HG02678 (cell line): ENCODE results near the gene HNRNPH1.

Experiments
- ATAC-seq: cut with Tn5 transposase; IDR thresholded peaks from one replicate; pipeline ENCODE4 v1.9.1; 2021; ENCODE audit warnings: mild to moderate bottlenecking, moderate library complexity; ENCODE audit not compliant: unreplicated experiment

Gene HNRNPH1

GRCh38 chr5:179623906-179624741, 653 bp upstream of the HNRNPH1 start:
- ATAC-seq, result no peak

GRCh38 chr5:179621551-179622214, 1.8 kb downstream of the HNRNPH1 start:
- ATAC-seq, result no peak

- no peak for ATAC-seq
These were observed 2.6 kb downstream of the HNRNPH1 start for GRCh38 chr5:179620703-179621350.

- no peak for ATAC-seq
These were observed 3.2 kb downstream of the HNRNPH1 start for GRCh38 chr5:179620293-179620692.

GRCh38 chr5:179619776-179620175, 3.7 kb downstream of the HNRNPH1 start:
- no peak for ATAC-seq

- ATAC-seq, result no peak
These were observed 4.4 kb downstream of the HNRNPH1 start for GRCh38 chr5:179618923-179619554.

GRCh38 chr5:179617930-179618329, 5.5 kb downstream of the HNRNPH1 start:
- ATAC-seq, result no peak

- ATAC-seq, result no peak
These were observed 7.4 kb downstream of the HNRNPH1 start for GRCh38 chr5:179616002-179616594.

- no peak for ATAC-seq
These were observed 8.3 kb downstream of the HNRNPH1 start for GRCh38 chr5:179615203-179615602.

GRCh38 chr5:179614745-179615144, 8.7 kb downstream of the HNRNPH1 start:
- no peak for ATAC-seq

GRCh38 chr5:179613460-179614071, 9.9 kb downstream of the HNRNPH1 start:
- ATAC-seq, result no peak

GRCh38 chr5:179612577-179613459, 10.7 kb downstream of the HNRNPH1 start:
- ATAC-seq, result no peak

GRCh38 chr5:179610903-179611265, 12.6 kb downstream of the HNRNPH1 start:
- ATAC-seq, result no peak

- ATAC-seq, result no peak
These were observed 13.2 kb downstream of the HNRNPH1 start for GRCh38 chr5:179610109-179610902.

GRCh38 chr5:179609834-179610108, 13.7 kb downstream of the HNRNPH1 start:
- ATAC-seq, result no peak

GRCh38 chr5:179608131-179608581, 15.3 kb downstream of the HNRNPH1 start:
- no peak for ATAC-seq

- ATAC-seq, result no peak
These were observed 16.1 kb downstream of the HNRNPH1 start for GRCh38 chr5:179607160-179607931.

GRCh38 chr5:179606910-179607159, 16.6 kb downstream of the HNRNPH1 start:
- no peak for ATAC-seq
